Lung (tissue), 12 donors: ENCODE results near the gene ANAPC1. TPM values are rescaled to one million over a fixed set of nuclear protein-coding genes. Genes with fewer than 3 reads are reported as not detected.
A peak's percentile ranks its signal among the peaks of the same experiment; 100 is the strongest.
"Not testable (repeated sequence)": the region's sequence is repeated elsewhere in the genome, so short reads cannot be mapped to it uniquely, and the experiment has no call there.

Experiments used
- ATAC-seq: fragments of 200-7000 bp; cut with Tn5 transposase; one replicate; pipeline ENCODE4 v1.9.1; 2020; ENCODE audit warnings: moderate number of reproducible peaks; ENCODE audit not compliant: insufficient read depth, low FRiP score
- DNase-seq, 3 donors: peaks; one replicate each; pipeline ENCODE4 v3.0.0-alpha.2; 2013 to 2017
- H3K27ac ChIP-seq, 2 donors: one replicate each; pipeline ENCODE4 v1.5.1; 2013; ENCODE audit warnings: mild to moderate bottlenecking in 2 of 2, moderate library complexity in 2 of 2, control low read depth in 1 of 2, inconsistent platforms in 1 of 2, low read depth in 1 of 2, low read length in 1 of 2
- H3K27me3 ChIP-seq, 3 donors: one replicate each; pipeline ENCODE4 v1.5.1; 2013; ENCODE audit warnings: low read length in 2 of 3; ENCODE audit not compliant: control insufficient read depth in 3 of 3, insufficient read depth in 3 of 3
- H3K36me3 ChIP-seq, 4 donors: one replicate each; pipeline ENCODE4 v1.5.1; 2013; ENCODE audit warnings: low read length in 4 of 4, mild to moderate bottlenecking in 1 of 4, moderate library complexity in 1 of 4; ENCODE audit not compliant: control insufficient read depth in 4 of 4, insufficient read depth in 4 of 4
- H3K4me1 ChIP-seq, 5 donors: one replicate each; pipeline ENCODE4 v1.5.1; 2013; ENCODE audit warnings: low read length in 5 of 5, mild to moderate bottlenecking in 2 of 5, moderate library complexity in 1 of 5; ENCODE audit not compliant: control insufficient read depth in 5 of 5, insufficient read depth in 5 of 5
- H3K4me3 ChIP-seq: one replicate; pipeline ENCODE4 v1.5.1; 2013; ENCODE audit warnings: mild to moderate bottlenecking, control low read depth, moderate library complexity
- H3K9ac ChIP-seq, 2 donors: one replicate each; pipeline ENCODE4 v1.5.1; 2013; ENCODE audit warnings: low read length in 2 of 2, control low read depth in 1 of 2; ENCODE audit not compliant: insufficient read depth in 1 of 2
- H3K9me3 ChIP-seq, 4 donors: one replicate each; pipeline ENCODE4 v1.5.1; 2013; ENCODE audit warnings: low read length in 3 of 4, mild to moderate bottlenecking in 1 of 4, moderate library complexity in 1 of 4; ENCODE audit not compliant: control insufficient read depth in 4 of 4, insufficient read depth in 3 of 4
- CTCF ChIP-seq: IDR thresholded peaks from 2 replicates; pipeline ENCODE4 v1.5.1; 2012; ENCODE audit warnings: mild to moderate bottlenecking; ENCODE audit errors: control extremely low read depth, extremely low read depth
- WGBS, 2 donors: extraction: QIAGEN DNeasy Blood & Tissue Kit; methylation state at CpG; one replicate each; pipeline ENCODE4 v1.1.7; 2013; 5-methylcytosine and 5-hydroxymethylcytosine counted together
- polyA plus RNA-seq, 2 donors: library from polyadenylated mRNA; stranded (reverse); fragments of 200-250 nt; gene quantifications; one replicate each; pipeline ENCODE4 v1.2.1, GENCODE V29; 2013
- total RNA-seq, 2 donors: library from RNA; depleted of rRNA in 1 of 2; stranded (reverse); fragments of >200 nt in 1 of 2; gene quantifications; one replicate each; pipeline ENCODE4 v1.2.1, GENCODE V29; 2014 to 2021
- donor health status: control.
- donor health status: control.
- donor health status: Bipolar disorder and iron deficiency.
- donor health status: healthy.
- donor health status: DM: yes; HTN: yes; CAD: no.

Gene ANAPC1
- total and polyA plus RNA-seq, 4 donors = 6.6 to 64.4 (median 22.7) TPM

GRCh38 chr2:111905990-111906735, 22.2 kb upstream of the ANAPC1 start:
- H3K4me3 ChIP-seq = no peak overlapping the region
- ATAC-seq (peak; percentile 19), DNase-seq (no peak)
- H3K4me1 ChIP-seq = peaks cover 0 to 21% (median 7%) of the 10 kb centered on the region in 5 donors
- no peak for TF ChIP-seq CTCF
- H3K9ac ChIP-seq = peak overlapping the region in 1 of 2 donors; percentile 44
- WGBS, 2 donors = 18 to 29% methylated on average over 4 of the region's 4 CpGs
- H3K9me3 ChIP-seq = no peaks in the 10 kb centered on the region
- no peaks in the 10 kb centered on the region for H3K27me3 ChIP-seq
- H3K27ac ChIP-seq = no peak overlapping the region
- H3K36me3 ChIP-seq = no peaks in the 10 kb centered on the region

GRCh38 chr2:111905475-111905869, 21.5 kb upstream of the ANAPC1 start:
- H3K36me3 ChIP-seq, ATAC-seq, H3K27ac ChIP-seq, H3K9ac ChIP-seq, DNase-seq, H3K27me3 ChIP-seq, H3K4me3 ChIP-seq, H3K9me3 ChIP-seq: not testable (repeated sequence)
- WGBS, 2 donors = 95 to 97% methylated on average over 9 of the region's 9 CpGs
- peaks cover 0 to 28% (median 7%) of the 10 kb centered on the region in 5 donors for H3K4me1 ChIP-seq

- no peaks in the 10 kb centered on the region for H3K27me3 ChIP-seq
- H3K9me3 ChIP-seq = no peaks in the 10 kb centered on the region
- no peaks in the 10 kb centered on the region for H3K36me3 ChIP-seq
- no peak for ATAC-seq
- no peak overlapping the region for H3K4me3 ChIP-seq
- no peak overlapping the region for H3K27ac ChIP-seq
- H3K9ac ChIP-seq = no peak overlapping the region
- 85 to 93% methylated on average over 10 of the region's 10 CpGs for WGBS, 2 donors
- no peak for DNase-seq
- peaks cover 0 to 29% (median 7%) of the 10 kb centered on the region in 5 donors for H3K4me1 ChIP-seq
- TF ChIP-seq CTCF = no peak
These were observed 20.9 kb upstream of the ANAPC1 start for GRCh38 chr2:111904726-111905474.

GRCh38 chr2:111903930-111904439, 20.0 kb upstream of the ANAPC1 start:
- no peak for DNase-seq
- H3K4me3 ChIP-seq = no peak overlapping the region
- H3K9ac ChIP-seq = no peak overlapping the region
- no peaks in the 10 kb centered on the region for H3K9me3 ChIP-seq
- WGBS, 2 donors = 91 to 96% methylated on average over 5 of the region's 5 CpGs
- ATAC-seq = no peak
- peaks cover 0 to 33% (median 11%) of the 10 kb centered on the region in 5 donors for H3K4me1 ChIP-seq
- no peak for TF ChIP-seq CTCF
- H3K27me3 ChIP-seq = no peaks in the 10 kb centered on the region
- no peak overlapping the region for H3K27ac ChIP-seq
- no peaks in the 10 kb centered on the region for H3K36me3 ChIP-seq
